ENCODE results near the gene NLRP6.

The NLRP6 gene

GRCh38 chr11:250740-251299, 27.4 kb upstream of the NLRP6 start:
- TF ChIP-seq CTCF (IDR thresholded peaks at IDR 0.05; ENCODE audit: extremely low read depth, missing control alignments), result peak; percentile 73
- peak; percentile 63 for DNase-seq (ENCODE audit: low spot score)

GRCh38 chr11:251550-251949, 26.7 kb upstream of the NLRP6 start:
- DNase-seq (ENCODE audit: low spot score), result no peak
- no peak for TF ChIP-seq CTCF (IDR thresholded peaks at IDR 0.05; ENCODE audit: extremely low read depth, missing control alignments)

- TF ChIP-seq CTCF (IDR thresholded peaks at IDR 0.05; ENCODE audit: extremely low read depth, missing control alignments), result no peak
- DNase-seq (ENCODE audit: low spot score), result no peak
These were observed 25.5 kb upstream of the NLRP6 start for GRCh38 chr11:252666-253065.

- DNase-seq (ENCODE audit: low spot score), result no peak
- no peak for TF ChIP-seq CTCF (IDR thresholded peaks at IDR 0.05; ENCODE audit: extremely low read depth, missing control alignments)
These were observed 24.9 kb upstream of the NLRP6 start for GRCh38 chr11:253160-253885.

- no peak for DNase-seq (ENCODE audit: low spot score)
- no peak for TF ChIP-seq CTCF (IDR thresholded peaks at IDR 0.05; ENCODE audit: extremely low read depth, missing control alignments)
These were observed 24.3 kb upstream of the NLRP6 start for GRCh38 chr11:253886-254270.

- no peak for DNase-seq (ENCODE audit: low spot score)
- TF ChIP-seq CTCF (IDR thresholded peaks at IDR 0.05; ENCODE audit: extremely low read depth, missing control alignments), result no peak
These were observed 23.0 kb upstream of the NLRP6 start for GRCh38 chr11:255176-255575.

- DNase-seq (ENCODE audit: low spot score), result no peak
These were observed 22.4 kb upstream of the NLRP6 start for GRCh38 chr11:255816-256215.

More at GRCh38 chr11:255816-256215, 22.4 kb upstream of the NLRP6 start:
- no peak for TF ChIP-seq CTCF (IDR thresholded peaks at IDR 0.05; ENCODE audit: extremely low read depth, missing control alignments)
